HCT116 (cell line): ENCODE results near the gene KIAA1671.
A peak's percentile ranks its signal among the peaks of the same experiment; 100 is the strongest.

Experiments used
- CBX3 ChIP-seq: IDR thresholded peaks from 2 replicates; pipeline ENCODE4 v1.6.1; 2012; ENCODE audit warnings: low read depth
- EZH2 ChIP-seq: fragments of 200-600 bp; sonication (generic); IDR thresholded peaks from 2 replicates; pipeline ENCODE4 v1.6.1; 2017; ENCODE audit warnings: antibody characterized with exemption, mixed run types
- EZH2phosphoT487 ChIP-seq: fragments of 200-600 bp; IDR thresholded peaks from 2 replicates; pipeline ENCODE4 v1.6.1; 2018; ENCODE audit warnings: antibody characterized with exemption, borderline replicate concordance
- JUND ChIP-seq: IDR thresholded peaks from 2 replicates; pipeline ENCODE4 v1.6.1; 2012
- POLR2A ChIP-seq: IDR thresholded peaks from 2 replicates; pipeline ENCODE4 v1.7.0; 2011; ENCODE audit warnings: borderline replicate concordance; ENCODE audit not compliant: insufficient read depth, insufficient read length; ENCODE audit errors: extremely low read depth
- POLR2AphosphoS5 ChIP-seq: IDR thresholded peaks from 2 replicates; pipeline ENCODE4 v1.6.1; 2011; ENCODE audit warnings: mild to moderate bottlenecking, low read depth, low read length, moderate library complexity
- RAD21 ChIP-seq: IDR thresholded peaks from 2 replicates; pipeline ENCODE4 v1.6.1; 2012; ENCODE audit warnings: low read depth, mild to moderate bottlenecking
- ZFX ChIP-seq: fragments of 450-650 bp; IDR thresholded peaks from 2 replicates; pipeline ENCODE4 v1.6.1; 2017
- TF ChIP-seq, protein P1 (sequence below), 3 experiments: fragments of 200-600 bp in 1 of 3; sonication (generic) in 1 of 3; IDR thresholded peaks in 2 of 3; conservative IDR thresholded peaks in 1 of 3; 2 replicates each; pipeline ENCODE4 v1.5.1; 2012 to 2017; ENCODE audit warnings: low read depth in 2 of 3, low read length in 2 of 3, antibody characterized with exemption in 1 of 3, borderline replicate concordance in 1 of 3, control low read depth in 1 of 3, mild to moderate bottlenecking in 1 of 3, mixed read lengths in 1 of 3, mixed run types in 1 of 3, moderate library complexity in 1 of 3; ENCODE audit not compliant: insufficient read depth in 1 of 3
- TF ChIP-seq, protein P2 (sequence below): IDR thresholded peaks from 2 replicates; pipeline ENCODE4 v1.6.1; 2012
- TF ChIP-seq, protein P3 (sequence below): IDR thresholded peaks from 2 replicates; pipeline ENCODE4 v1.6.1; 2012; ENCODE audit warnings: low read depth

DNA sequence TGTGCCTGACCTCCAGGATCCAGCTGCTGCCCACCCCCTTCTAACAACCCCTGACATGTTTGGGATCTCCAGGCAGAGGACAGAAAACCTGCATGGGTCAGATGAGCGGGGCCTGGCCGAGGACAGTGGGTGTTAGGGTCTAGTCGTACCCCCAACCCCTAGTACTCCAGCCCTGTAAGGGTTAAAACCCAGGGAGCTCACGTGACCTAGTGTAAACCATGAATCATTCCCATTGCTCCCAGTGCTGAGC is 158.0 kb downstream of the KIAA1671 start:
- TF ChIP-seq JUND (0 out of 2 replicates have a peak, but pooled peaks have one; percentile 21), EZH2 (no peak), POLR2A (no peak), POLR2AphosphoS5 (no peak), RAD21 (no peak), EZH2phosphoT487 (no peak), ZFX (no peak), CBX3 (no peak)
- TF ChIP-seq, protein P1, sequence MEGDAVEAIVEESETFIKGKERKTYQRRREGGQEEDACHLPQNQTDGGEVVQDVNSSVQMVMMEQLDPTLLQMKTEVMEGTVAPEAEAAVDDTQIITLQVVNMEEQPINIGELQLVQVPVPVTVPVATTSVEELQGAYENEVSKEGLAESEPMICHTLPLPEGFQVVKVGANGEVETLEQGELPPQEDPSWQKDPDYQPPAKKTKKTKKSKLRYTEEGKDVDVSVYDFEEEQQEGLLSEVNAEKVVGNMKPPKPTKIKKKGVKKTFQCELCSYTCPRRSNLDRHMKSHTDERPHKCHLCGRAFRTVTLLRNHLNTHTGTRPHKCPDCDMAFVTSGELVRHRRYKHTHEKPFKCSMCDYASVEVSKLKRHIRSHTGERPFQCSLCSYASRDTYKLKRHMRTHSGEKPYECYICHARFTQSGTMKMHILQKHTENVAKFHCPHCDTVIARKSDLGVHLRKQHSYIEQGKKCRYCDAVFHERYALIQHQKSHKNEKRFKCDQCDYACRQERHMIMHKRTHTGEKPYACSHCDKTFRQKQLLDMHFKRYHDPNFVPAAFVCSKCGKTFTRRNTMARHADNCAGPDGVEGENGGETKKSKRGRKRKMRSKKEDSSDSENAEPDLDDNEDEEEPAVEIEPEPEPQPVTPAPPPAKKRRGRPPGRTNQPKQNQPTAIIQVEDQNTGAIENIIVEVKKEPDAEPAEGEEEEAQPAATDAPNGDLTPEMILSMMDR (IDR thresholded peaks at IDR 0.05 in 2 of 3, conservative IDR thresholded peaks at IDR 0.05 in 1 of 3; ENCODE audit: borderline replicate concordance in 1 of 3, insufficient read depth in 1 of 3, low read depth in 2 of 3, low read length in 2 of 3), result no peak
- TF ChIP-seq, protein P2, sequence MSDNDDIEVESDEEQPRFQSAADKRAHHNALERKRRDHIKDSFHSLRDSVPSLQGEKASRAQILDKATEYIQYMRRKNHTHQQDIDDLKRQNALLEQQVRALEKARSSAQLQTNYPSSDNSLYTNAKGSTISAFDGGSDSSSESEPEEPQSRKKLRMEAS, result no peak; the same call in 1 of the 2 replicates
- TF ChIP-seq, protein P3, sequence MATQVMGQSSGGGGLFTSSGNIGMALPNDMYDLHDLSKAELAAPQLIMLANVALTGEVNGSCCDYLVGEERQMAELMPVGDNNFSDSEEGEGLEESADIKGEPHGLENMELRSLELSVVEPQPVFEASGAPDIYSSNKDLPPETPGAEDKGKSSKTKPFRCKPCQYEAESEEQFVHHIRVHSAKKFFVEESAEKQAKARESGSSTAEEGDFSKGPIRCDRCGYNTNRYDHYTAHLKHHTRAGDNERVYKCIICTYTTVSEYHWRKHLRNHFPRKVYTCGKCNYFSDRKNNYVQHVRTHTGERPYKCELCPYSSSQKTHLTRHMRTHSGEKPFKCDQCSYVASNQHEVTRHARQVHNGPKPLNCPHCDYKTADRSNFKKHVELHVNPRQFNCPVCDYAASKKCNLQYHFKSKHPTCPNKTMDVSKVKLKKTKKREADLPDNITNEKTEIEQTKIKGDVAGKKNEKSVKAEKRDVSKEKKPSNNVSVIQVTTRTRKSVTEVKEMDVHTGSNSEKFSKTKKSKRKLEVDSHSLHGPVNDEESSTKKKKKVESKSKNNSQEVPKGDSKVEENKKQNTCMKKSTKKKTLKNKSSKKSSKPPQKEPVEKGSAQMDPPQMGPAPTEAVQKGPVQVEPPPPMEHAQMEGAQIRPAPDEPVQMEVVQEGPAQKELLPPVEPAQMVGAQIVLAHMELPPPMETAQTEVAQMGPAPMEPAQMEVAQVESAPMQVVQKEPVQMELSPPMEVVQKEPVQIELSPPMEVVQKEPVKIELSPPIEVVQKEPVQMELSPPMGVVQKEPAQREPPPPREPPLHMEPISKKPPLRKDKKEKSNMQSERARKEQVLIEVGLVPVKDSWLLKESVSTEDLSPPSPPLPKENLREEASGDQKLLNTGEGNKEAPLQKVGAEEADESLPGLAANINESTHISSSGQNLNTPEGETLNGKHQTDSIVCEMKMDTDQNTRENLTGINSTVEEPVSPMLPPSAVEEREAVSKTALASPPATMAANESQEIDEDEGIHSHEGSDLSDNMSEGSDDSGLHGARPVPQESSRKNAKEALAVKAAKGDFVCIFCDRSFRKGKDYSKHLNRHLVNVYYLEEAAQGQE, result no peak
